HG03432 (cell line): ENCODE measurements around the gene PNMT.

Experiments
- ATAC-seq: cut with Tn5 transposase; IDR thresholded peaks from one replicate; pipeline ENCODE4 v1.9.1; 2021; ENCODE audit warnings: mild to moderate bottlenecking, moderate library complexity; ENCODE audit not compliant: unreplicated experiment

The PNMT gene

DNA sequence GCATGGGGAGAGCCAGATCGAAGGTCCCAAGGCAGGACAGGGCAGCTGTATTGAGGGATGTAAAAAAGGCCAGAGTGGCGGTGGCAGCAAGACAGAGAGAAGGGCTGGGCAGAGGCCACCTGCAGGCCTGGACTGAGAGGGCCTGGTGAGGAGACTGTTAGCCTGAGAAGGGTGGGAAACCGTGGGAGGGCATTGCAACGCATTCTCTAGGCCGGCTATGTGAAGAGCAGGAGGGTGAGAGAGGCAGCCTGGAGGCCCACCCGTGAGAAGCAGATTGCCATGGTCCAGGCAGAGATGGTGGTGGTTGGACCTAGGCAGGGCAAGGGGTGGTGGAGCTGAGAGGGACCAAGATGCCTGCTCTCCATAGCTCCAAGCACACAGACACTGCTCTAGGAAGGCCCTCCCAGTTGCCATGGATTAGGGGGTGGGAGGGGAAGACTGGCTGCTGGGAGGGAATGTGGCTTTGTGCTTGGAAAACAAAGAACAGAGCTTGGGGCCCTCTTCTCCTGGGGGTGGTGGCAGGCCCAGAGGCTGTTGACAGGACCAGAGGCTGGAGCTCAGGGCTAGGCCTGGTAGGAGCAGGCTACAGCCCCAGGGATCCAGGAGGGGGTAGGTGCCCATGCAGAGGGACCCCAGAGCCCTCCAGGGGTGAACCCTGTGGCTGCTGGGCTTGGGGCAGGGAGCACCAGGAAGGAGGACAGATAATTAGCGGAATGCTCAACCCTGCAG lies 15.5 kb upstream of the PNMT start:
- no peak for ATAC-seq

DNA sequence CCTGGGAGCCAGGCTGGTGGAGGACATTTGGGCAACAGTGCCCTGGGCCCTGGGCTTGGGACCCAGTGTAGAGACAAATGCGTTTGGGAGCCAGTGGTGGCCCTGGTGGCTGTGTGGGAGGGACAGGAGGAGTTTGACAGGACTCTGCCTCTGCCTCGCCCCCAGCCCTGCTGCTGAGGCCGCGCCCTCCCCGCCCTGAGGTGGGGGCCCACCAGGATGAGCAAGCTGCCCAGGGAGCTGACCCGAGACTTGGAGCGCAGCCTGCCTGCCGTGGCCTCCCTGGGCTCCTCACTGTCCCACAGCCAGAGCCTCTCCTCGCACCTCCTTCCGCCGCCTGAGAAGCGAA lies 15.0 kb upstream of the PNMT start:
- ATAC-seq = no peak

DNA sequence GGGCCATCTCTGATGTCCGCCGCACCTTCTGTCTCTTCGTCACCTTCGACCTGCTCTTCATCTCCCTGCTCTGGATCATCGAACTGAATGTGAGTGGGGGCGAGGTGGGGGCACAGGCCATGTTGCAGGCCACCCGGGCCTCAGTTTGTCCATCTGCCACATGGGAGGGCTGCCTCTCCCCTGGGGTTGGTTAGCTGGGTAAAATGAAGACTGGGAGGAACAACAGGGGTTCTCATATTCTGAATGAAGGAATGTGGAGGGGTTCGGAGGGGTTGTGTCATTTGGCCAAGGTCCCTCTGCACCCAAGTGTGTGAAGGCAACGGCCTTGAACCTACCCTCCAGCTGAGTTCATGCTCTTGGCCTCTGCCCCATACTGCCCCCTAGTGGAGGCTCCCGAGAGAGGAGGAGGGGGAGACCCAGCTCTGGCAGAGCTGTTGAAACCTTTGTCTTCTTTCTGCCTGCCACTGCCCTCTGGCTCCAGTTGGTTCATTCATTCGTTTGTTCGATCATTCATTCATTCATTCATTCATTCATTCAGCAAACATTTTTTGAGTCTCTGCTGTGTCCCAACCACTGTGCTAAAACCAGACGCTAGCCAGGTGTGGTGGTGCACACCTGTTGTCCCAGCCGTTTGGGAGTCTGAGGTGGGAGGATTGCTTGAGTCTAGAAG lies 14.5 kb upstream of the PNMT start:
- ATAC-seq = no peak

DNA sequence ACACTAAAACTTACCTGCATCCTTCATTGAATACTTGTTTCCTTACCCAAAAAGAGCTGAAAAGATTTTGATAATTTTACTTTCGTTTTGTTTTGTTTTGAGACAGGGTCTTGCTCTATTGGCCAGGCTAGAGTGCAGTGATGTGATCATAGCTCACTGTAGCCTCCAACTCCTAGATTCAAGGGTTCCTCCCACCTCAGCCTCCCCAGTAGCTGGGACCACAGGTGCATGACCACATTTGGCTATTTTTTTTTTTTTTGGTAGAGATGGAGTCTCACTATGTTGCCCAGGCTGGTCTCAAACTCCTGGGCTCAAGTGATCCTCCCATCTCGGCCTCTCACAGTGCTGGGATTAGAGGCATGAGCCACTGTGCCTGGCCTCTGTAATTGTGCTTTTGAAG lies 13.1 kb upstream of the PNMT start:
- no peak for ATAC-seq

DNA sequence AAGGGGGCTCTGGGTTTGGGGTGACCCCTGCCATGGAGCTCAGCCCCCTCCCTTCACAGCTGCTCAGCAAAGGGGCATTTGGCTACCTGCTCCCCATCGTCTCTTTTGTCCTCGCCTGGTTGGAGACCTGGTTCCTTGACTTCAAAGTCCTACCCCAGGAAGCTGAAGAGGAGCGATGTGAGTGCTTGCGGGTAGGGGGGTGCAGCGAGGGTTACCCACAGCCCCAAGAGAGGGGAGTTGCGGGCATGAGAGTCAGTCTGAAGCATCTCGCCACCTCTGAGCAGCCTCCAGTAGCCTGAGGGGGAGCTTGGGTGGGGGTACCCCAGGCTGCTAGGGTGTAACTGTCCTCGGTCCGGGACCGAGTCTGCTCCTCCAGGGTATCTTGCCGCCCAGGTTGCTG lies 9.9 kb upstream of the PNMT start:
- no peak for ATAC-seq

DNA sequence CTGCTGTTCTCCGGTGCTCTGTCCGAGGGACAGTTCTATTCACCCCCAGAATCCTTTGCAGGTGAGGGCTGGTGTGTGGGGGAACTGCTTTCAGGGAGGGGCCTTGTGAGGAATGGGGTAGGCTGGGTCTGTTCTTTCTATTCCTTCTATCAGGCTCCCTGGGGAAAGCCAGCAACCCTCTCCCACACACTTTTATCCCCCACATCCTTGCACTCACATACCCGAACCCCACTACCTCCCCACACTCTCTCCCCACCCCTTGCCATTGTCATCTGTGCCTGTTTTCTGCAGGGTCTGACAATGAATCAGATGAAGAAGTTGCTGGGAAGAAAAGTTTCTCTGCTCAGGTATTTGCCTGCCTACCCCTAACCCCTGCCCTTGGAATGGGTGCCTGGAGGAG lies 9.5 kb upstream of the PNMT start:
- ATAC-seq = no peak

DNA sequence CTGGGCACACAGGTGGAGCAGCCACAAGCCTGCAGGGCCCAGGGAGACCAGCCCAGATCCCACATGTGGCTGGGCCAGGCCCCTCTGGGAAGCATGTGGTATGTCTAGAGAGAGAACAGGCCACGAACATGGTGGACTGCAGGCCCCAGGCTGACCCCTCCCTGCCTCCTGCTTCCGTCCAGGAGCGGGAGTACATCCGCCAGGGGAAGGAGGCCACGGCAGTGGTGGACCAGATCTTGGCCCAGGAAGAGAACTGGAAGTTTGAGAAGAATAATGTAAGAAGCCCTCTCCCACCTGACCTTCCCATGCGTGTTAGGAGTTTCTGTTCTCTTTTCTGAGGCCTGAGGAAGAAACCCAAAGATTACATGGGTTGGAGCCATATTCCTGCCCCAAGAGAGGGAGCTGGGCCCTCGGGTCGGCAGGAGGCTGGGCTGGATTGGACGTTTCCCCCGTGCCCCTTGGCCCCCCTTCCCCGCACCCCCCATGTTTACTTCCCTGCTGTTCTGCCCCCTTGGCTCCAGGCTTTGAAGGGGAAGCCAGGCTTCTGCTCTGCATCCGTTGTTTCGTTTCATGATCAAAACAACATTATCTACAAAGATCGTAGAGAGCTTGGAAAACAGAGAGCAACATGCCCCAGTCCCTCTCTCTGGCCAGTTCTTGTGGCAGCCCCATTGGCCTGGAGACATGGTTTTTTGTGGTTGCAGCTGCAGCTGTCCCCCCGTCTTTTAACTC lies 8.8 kb upstream of the PNMT start:
- ATAC-seq = no peak

DNA sequence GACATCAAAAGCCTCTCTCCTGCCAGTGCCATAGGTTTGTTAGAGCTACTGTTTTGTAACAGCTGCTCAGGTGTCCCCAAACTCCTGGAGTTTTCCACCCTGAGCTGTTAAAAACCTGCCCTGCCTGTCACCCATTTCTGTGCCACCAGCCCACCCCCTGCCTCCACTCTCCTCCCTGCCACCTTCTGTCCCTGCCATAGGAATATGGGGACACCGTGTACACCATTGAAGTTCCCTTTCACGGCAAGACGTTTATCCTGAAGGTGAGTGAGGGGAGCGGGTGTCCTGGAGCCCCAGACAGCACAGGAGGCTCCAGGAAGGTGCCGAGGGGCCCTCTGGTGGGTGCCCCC lies 8.3 kb upstream of the PNMT start:
- ATAC-seq = no peak

DNA sequence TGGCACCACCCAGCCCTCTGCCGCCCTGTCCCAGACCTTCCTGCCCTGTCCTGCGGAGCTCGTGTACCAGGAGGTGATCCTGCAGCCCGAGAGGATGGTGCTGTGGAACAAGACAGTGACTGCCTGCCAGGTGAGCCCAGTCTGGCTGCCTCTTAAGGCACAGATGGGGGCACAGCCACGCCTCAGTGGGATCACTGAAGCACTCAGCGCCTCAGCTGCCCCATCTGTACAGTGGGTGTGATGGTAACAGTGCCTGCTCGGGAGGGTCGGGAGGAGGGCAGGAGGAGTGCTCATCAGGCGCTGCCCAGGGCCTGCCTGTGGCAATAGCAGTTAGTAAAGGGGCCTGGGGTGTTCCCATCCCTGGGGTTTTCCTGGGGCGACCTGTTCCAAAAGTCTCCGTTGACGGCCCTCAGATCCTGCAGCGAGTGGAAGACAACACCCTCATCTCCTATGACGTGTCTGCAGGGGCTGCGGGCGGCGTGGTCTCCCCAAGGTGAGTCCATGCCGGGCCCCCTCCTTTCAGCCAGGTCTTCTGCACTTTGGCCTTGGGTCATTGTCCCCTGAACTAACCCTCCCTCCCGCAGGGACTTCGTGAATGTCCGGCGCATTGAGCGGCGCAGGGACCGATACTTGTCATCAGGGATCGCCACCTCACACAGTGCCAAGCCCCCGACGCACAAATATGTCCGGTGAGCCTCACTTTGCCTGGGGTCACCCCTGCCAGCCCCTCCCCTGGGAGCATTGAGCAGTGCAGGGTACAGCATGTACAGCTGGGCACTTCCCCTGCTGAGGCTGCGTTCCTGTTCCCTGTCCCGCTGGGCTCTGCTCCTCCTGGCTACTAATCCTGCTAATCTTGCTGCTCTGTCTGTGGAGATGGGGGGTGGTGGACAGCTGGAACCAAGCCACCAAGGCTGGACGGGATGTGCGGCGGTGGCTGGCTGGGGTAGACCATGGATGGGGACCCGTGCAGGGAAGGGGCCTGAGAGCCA lies 7.6 kb upstream of the PNMT start:
- ATAC-seq = no peak

DNA sequence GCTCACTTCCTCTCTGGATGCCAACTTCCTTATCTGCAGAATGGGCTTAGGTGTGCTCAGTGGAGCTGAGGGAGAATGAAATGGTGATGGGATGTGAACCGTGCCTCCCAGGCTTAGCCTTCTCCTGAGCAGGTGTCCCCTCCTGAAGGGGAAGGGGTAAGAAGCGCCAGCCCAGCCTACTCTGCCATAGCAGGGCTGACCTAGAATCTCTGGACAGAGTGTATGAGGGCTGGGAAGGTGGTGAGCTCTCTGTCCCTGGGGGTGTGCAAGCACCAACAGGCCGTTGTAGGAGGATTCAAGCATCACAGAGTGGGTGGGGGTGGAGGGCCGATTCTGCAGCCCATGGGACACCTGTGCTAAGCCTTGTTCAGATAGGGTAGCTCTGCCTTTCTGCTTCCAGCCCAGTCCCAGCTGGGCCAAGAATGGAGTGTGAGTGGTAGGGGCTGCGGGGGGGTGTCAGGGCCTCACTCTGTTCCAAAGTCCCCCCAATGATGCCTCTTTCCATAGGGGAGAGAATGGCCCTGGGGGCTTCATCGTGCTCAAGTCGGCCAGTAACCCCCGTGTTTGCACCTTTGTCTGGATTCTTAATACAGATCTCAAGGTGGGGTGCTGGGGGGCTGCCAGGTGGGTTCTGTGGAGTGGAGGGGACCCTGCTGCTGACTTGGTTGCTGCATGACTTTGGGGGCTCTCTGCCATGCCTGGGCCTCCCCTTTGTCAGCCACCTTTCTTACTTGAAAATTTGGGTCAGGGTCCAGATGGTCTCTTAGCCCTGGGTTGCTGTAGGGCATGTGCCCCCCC lies 6.3 kb upstream of the PNMT start:
- ATAC-seq = no peak

DNA sequence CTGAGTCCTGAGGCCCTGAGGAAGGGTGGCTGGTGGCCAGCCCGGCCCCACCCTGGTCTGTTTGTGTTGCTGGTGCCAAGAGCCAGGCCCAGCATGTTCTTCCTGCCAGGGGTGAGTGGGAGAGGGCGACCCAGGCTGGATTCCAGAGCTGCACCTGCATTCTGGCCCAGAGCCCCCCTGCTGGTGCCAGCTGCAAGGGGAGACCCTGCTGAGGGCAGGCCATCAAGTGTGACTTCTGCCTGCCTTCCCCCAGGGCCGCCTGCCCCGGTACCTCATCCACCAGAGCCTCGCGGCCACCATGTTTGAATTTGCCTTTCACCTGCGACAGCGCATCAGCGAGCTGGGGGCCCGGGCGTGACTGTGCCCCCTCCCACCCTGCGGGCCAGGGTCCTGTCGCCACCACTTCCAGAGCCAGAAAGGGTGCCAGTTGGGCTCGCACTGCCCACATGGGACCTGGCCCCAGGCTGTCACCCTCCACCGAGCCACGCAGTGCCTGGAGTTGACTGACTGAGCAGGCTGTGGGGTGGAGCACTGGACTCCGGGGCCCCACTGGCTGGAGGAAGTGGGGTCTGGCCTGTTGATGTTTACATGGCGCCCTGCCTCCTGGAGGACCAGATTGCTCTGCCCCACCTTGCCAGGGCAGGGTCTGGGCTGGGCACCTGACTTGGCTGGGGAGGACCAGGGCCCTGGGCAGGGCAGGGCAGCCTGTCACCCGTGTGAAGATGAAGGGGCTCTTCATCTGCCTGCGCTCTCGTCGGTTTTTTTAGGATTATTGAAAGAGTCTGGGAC lies 5.5 kb upstream of the PNMT start:
- no peak for ATAC-seq

DNA sequence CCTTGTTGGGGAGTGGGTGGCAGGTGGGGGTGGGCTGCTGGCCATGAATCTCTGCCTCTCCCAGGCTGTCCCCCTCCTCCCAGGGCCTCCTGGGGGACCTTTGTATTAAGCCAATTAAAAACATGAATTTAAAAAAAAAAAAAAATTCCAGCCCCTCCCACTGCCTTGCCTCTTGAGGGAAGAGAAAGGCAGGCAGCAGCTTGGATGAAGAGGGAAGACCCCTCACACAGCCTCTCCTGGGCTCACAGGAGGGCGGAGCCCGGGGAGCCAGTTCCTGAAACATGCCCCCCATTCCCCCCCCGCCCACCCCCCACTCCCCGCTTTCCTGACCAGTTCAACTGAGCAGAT lies 4.9 kb upstream of the PNMT start:
- no peak for ATAC-seq

DNA sequence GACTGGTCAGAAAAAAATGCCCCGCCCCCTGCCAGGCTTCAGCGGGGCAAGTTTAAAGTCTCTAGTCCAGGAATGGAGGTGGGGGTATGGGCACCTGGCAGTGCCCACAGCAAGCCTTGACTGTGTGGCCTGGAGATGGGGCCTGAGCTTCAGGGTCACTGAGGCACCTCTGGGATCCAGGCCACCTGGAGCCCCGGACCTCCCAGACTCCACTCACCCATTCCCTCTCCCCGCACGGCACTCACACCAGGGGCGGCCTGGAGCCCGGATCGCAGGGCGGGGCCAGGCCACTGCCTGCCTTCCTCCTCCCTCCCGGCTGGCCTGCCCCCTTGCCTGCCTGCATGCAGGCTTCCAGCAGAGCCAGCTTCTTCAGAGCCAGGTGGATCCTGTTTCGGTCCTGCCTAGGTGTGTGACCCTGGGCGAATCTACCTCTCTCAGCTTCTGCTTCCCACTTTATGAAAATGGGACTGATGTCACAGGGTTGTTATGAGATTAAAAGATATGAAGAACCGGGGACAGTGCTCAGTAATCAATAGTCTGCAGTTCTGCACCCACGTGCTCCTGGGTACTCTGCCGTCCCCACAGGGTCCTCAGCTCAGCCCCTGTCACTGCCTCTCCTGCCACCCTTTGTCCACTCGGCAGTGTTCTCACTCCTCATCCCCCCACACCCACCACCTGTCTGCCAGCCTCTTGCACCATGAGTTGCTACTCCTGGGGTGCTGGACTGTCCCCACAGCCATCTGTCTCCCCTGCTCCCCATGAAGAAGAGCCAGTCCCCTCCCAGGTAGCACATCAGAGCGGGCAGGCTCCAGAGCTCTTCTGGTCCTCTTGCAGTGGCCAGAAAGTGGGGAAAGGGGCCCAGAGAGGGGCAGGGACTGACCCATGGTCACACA lies 4.3 kb upstream of the PNMT start:
- ATAC-seq = no peak

DNA sequence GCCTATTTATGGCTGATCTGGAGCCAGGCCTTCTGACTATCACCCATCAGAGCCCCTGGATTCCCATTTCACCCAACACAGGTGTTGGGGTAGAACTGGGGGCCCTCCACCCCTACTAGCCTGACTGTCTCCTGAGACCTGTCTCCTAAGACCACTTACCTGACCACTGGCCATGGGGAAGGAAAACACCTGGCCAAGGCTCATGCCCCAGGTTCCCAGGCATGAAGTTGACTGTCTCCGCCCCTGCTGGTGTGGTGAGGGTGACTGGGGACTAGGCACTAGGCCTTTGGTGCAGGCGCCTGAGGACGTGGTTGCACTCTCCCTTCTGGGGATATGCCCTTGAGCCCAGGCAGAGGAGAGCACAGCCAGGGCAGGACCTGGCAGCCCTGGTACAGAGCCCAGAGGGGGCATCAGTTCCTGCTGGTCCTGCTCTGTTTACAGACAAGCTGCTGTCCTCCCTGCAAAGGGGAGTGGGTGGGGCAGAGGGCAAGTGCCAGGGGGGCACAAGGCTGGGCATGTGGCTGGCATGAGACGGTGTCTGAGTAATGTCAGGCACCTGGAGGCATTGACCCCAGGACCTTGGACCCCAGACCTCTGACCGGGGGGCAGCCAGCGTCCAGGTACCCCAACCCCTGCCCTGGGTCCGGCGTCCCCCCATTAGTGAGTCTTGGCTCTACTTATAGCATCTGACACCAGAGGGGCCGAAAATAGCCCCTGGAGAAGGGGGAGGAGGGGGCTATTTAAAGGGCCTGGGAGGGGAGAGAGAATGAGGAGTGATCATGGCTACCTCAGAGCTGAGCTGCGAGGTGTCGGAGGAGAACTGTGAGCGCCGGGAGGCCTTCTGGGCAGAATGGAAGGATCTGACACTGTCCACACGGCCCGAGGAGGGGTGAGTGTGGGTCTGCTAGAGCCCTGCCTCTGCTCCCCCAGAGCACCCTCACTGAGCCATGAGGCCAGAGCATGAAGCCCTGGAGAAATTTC lies 3.4 kb upstream of the PNMT start, which contains the start of gene TCAP:
Gene TCAP (plus strand): TSS at position 769 of the 981 bp plus-strand sequence. CDS start 11 bp downstream, at position 780.
- no peak for ATAC-seq

DNA sequence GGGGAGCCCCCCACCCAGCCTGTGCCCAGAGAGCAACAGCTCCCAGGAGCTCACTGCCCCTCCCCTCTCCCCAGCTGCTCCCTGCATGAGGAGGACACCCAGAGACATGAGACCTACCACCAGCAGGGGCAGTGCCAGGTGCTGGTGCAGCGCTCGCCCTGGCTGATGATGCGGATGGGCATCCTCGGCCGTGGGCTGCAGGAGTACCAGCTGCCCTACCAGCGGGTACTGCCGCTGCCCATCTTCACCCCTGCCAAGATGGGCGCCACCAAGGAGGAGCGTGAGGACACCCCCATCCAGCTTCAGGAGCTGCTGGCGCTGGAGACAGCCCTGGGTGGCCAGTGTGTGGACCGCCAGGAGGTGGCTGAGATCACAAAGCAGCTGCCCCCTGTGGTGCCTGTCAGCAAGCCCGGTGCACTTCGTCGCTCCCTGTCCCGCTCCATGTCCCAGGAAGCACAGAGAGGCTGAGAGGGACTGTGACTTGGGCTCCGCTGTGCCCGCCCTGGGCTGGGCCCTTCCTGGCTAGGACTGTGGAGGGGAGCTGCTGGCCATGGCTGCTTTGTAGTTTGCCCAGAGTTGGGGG lies 2.5 kb upstream of the PNMT start:
- no peak for ATAC-seq

DNA sequence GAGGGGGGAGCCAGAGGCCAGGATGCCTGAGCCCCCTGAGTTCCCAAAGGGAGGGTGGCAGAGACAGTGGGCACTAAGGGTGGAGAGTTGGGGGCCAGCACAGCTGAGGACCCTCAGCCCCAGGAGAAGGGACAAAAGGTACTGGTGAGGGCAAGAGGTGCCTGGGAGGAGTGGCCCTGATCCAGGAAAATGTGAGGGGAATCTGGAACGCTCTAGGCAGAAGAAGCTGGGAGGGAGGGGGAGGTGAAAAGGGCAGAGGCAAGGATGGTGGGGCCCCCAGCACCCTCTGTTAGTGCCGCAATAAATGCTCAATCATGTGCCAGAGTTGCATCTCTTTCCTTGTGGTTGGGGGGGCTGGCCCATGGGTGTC lies 2.0 kb upstream of the PNMT start:
- no peak for ATAC-seq
